ENCODE measurements around the gene RASAL3. TPM values are rescaled to one million over a fixed set of nuclear protein-coding genes. Genes with fewer than 3 reads are reported as not detected.

Gene RASAL3
- total and polyA plus RNA-seq, 12 donors: 0.19 to 6.6 (median 0.85) TPM

DNA sequence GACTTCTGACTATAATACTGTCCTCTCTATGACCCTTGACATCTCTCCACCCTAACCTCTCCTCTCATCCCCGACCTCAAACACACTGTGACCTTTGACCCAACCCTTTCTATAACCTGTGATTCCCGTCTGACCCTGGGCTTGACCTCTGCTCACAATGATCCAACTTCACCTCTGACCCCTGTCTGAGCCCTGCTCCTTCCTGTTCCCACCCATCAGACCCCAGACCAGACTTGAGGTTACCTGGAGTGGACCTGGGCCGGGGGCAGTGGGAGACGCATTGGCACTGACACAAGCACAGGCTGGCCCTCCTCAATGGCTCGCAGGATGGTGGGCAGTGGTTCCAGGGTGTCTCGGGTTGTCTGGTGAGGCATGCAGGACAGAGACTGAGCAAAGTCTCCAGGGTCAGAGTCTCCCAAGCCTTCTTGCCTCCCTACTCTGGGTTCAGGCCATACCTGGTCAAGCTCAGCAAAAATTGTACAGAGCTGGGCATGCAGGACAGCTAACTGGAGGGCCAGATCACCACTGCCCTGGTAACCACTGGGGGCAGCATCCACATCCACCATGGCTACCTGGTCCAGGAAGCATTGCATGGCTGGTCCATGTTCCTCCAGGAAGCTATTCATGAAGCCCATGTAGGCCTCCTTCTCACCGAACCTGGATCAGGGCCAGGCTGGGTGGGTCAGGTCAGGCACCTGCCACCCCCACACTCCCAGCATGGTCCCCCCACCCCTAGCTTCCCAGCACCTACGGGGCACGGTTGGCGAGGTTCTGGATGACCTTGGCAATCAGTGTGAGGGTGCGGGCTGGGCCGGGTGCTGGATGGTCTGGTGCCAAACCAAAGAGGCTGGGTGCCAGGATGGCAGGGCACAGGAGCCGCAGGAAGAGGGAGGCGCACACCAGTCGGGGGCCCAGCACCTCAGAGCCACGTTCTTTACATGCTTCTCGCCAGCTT is 10.2 kb downstream of the RASAL3 start:
- Histone ChIP-seq H3K36me3 (peaks cover 0 to 56% (median 0%) of the 10 kb centered on the region in 9 donors), H3K4me3 (no peak overlapping the region), H3K9me3 (no peaks in the 10 kb centered on the region), H3K4me1 (peaks cover 2 to 23% (median 17%) of the 10 kb centered on the region in 9 donors), H3K27ac (no peak overlapping the region), H3K27me3 (peaks cover 27 to 52% (median 39%) of the 10 kb centered on the region in 7 donors)
- peak in 5 of 9 donors; percentile 7 to 19 (median 14) for TF ChIP-seq CTCF (IDR thresholded peaks at IDR 0.05)
- intact Hi-C loops (cut with DNase I): loop anchor here in 3 of 10 donors (5.0 to 10.0 kb wide), 4 partner anchors 37 to 349 kb away; partner anchors contain the start of genes AKAP8L (in 1 of the 3) and SYDE1 (in 1 of the 3)
- ATAC-seq: no peak
- DNase-seq: no peak
- 81 to 83% methylated on average over 17 of the region's 17 CpGs for whole genome bisulfite sequencing, 2 donors

DNA sequence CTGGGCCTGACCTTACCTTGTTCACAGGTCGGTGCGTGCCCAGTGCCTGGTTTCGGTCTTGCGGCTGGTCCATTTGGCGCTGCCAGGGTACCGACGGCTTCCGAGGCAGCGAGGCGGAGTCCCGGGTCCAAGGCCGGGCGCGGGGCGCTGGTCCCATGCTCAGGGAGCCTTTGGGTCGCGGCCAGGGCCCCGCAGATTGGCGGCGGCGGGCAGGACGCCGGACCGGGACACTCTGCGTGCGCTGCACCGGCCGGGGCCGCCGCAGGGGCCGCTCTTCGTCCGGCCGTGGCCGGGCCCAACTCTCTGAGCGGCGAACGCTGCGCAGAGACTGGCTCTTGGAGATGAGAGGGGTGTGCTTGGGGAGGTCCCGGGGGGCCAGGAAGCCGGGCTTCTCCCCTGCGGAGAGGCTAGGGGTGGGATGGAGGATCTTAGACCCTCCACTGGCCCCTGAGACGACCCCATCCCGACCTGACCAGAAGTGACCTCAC is 11.2 kb downstream of the RASAL3 start:
- DNase-seq (peak in 1 of 2 donors; percentile 52), ATAC-seq (peak in 6 of 8 donors; percentile 14 to 40 (median 28))
- H3K27ac ChIP-seq: peak overlapping the region in 9 of 10 donors; percentile 14 to 90 (median 59)
- WGBS, 2 donors: 15% methylated on average over 44 of the region's 44 CpGs
- TF ChIP-seq CTCF (IDR thresholded peaks at IDR 0.05): peak in 7 of 9 donors; percentile 9 to 57 (median 41)
- peaks cover 4 to 33% (median 25%) of the 10 kb centered on the region in 9 donors for H3K4me1 ChIP-seq
- H3K9me3 ChIP-seq: no peaks in the 10 kb centered on the region
- H3K4me3 ChIP-seq: peak overlapping the region; percentile 34 to 60 (median 56)
- intact Hi-C loops (cut with DNase I): loop anchor here in 3 of 10 donors (5.0 to 10.0 kb wide), 4 partner anchors 36 to 348 kb away; partner anchors contain the start of genes AKAP8L (in 1 of the 3) and SYDE1 (in 1 of the 3)
- peaks cover 0 to 52% (median 0%) of the 10 kb centered on the region in 9 donors for H3K36me3 ChIP-seq
- H3K27me3 ChIP-seq: peaks cover 27 to 44% (median 34%) of the 10 kb centered on the region in 7 donors

DNA sequence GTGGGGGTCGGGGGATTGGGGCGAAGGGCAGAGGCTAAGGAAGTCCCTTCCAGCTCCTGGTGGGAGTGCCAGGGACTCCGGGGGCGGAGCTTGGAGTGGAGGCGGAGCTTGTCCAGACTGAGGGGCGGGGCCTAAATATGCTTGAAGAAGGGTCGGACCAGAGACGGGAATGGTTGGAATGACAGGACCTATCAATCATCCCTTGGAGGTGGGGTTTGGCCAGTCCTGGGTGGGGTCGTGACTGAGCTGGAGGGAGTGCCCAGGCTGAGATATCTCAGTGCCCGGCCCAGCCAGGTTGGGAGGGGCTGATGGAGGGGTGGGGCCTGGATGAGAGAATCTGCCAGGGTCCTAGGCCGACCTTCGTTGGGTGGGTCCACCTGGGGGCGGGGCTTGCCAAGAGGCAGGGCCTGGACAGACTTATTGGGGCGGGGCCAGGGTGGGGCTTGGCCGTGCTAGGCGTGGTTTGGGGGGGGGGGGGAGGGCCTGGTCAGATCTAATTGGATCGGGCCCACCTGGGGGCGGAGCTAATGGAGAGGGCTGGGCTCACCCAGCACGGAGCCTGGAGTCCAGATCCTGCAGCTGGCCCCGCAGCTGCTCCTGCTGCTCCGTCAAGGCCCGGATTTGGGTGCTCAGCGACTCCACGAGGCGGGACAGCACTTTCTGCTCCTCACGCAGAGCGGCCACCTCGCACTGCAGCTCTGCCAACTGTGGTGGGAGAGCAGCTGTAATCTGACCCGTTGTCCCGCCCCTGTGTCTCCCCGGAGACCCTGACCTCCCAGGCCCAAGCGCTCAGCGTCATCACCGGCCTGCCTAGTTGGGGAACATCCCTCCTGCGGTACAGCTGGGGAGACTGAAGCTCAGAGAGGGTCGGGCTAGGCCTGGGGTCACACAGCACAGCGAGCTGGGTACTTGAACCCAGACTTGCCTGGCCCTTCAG is 12.0 kb downstream of the RASAL3 start:
- ATAC-seq (peak; percentile 62 to 89 (median 82)), DNase-seq (peak; percentile 91 to 93)
- H3K4me1 ChIP-seq: peaks cover 4 to 33% (median 25%) of the 10 kb centered on the region in 9 donors
- H3K27ac ChIP-seq: peak overlapping the region in 9 of 10 donors; percentile 14 to 90 (median 59)
- intact Hi-C loops (cut with DNase I): loop anchor here in 3 of 10 donors (5.0 to 10.0 kb wide), 4 partner anchors 35 to 348 kb away; partner anchors contain the start of genes AKAP8L (in 1 of the 3) and SYDE1 (in 1 of the 3)
- no peaks in the 10 kb centered on the region for H3K9me3 ChIP-seq
- H3K36me3 ChIP-seq: peaks cover 0 to 46% (median 0%) of the 10 kb centered on the region in 9 donors
- peaks cover 22 to 37% (median 28%) of the 10 kb centered on the region in 7 donors for H3K27me3 ChIP-seq
- WGBS, 2 donors: 8 to 17% methylated on average over 35 to 37 of the region's 37 CpGs
- H3K4me3 ChIP-seq: peak overlapping the region; percentile 34 to 60 (median 56)
- no peak for TF ChIP-seq CTCF (IDR thresholded peaks at IDR 0.05)

Measured in heart right ventricle (tissue), 16 donors.